ENCODE results near the gene DUSP5. TPM values are rescaled to one million over a fixed set of nuclear protein-coding genes. Genes with fewer than 3 reads are reported as not detected.

DUSP5 gene
- total RNA-seq, 6 donors from 2014 or later: 1.0 to 19.3 (median 10.0) TPM

DNA sequence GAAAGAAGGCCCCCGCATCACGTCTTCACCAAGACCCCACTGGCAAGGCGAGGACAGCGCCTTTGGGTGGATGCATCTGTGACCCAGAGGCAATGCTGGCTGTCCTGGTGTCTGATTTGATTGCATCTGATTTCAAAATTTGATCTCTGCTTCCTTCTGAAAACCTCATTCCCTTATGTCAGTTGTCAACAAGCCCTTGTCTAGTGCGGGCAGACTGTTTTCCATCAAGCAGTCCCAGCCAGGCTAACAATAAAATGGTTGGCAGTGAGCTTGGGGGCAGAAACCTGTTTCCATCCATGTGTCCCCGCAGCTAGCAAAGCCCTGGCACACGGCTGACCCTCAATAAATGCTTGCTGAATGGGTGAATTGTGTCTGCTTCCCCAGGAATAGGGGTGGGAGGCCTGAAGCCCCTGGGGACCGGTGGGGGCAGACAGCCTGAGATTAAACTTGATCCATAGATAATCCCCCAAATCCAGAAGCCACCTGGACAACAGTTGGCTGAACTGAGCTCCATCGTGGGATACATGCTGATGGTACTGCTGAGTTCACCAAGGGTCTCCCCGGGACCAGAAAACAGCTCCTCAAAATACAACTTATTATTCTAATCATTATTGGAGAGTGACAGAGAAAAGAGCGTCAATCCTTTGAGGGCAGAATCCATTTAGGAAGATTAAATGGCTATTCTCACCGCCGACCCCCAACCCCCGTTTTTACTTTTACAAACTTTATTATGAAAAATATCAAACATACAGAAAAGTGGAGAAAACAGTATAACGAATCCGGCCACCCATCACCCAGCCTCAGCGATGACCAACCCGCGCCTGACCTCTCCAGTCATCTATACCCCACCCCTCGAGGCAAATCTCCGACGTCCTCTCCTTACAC is 912 bp upstream of the DUSP5 start:
- H3K27me3 ChIP-seq: peaks cover 0 to 4% (median 0%) of the 10 kb centered on the region in 4 donors

DNA sequence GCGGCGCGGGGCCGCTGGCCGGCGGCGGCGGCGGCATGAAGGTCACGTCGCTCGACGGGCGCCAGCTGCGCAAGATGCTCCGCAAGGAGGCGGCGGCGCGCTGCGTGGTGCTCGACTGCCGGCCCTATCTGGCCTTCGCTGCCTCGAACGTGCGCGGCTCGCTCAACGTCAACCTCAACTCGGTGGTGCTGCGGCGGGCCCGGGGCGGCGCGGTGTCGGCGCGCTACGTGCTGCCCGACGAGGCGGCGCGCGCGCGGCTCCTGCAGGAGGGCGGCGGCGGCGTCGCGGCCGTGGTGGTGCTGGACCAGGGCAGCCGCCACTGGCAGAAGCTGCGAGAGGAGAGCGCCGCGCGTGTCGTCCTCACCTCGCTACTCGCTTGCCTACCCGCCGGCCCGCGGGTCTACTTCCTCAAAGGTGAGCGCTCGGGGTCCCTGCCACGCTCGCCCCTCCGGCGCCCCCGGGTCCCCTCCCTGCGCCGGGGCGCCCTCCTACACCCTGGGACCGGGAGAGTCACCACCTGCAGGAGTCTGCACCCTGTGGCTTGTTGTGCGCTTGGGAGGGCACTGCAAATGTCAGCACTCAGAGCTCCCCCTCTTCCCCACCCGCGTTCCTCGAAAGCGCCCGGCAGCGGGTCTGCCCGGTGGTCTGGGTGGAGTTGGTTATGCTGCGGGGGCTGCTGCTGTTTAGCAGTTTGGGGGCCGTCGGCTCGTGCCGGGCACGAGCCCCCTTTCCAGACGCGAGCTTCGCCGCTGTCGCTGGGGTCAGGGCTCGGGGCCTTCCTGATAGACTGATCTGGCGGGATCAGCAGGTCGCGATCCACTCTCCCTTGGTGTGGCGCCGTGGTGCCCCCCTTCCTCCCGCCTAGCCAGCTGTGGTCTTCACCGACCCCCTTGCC is 627 bp downstream of the DUSP5 start:
- ATAC-seq (ENCODE audit: low FRiP score in 2 of 2): peak in 1 of 2 donors; percentile 9
- WGBS, 2 donors: 7 to 17% methylated on average over 20 to 41 of the region's 107 CpGs
- H3K9me3 ChIP-seq: no peaks in the 10 kb centered on the region
- H3K27ac ChIP-seq: peak overlapping the region; percentile 81 to 92 (median 89)
- peak overlapping the region; percentile 63 to 84 (median 71) for H3K4me3 ChIP-seq
- DNase-seq: peak; percentile 64 to 95
- H3K27me3 ChIP-seq: peaks cover 0 to 4% (median 0%) of the 10 kb centered on the region in 4 donors
- H3K4me1 ChIP-seq: peaks cover 45 to 71% (median 61%) of the 10 kb centered on the region in 4 donors
- H3K36me3 ChIP-seq: no peaks in the 10 kb centered on the region
- no peak for TF ChIP-seq POLR2A (IDR thresholded peaks at IDR 0.05)
- TF ChIP-seq, protein P1, sequence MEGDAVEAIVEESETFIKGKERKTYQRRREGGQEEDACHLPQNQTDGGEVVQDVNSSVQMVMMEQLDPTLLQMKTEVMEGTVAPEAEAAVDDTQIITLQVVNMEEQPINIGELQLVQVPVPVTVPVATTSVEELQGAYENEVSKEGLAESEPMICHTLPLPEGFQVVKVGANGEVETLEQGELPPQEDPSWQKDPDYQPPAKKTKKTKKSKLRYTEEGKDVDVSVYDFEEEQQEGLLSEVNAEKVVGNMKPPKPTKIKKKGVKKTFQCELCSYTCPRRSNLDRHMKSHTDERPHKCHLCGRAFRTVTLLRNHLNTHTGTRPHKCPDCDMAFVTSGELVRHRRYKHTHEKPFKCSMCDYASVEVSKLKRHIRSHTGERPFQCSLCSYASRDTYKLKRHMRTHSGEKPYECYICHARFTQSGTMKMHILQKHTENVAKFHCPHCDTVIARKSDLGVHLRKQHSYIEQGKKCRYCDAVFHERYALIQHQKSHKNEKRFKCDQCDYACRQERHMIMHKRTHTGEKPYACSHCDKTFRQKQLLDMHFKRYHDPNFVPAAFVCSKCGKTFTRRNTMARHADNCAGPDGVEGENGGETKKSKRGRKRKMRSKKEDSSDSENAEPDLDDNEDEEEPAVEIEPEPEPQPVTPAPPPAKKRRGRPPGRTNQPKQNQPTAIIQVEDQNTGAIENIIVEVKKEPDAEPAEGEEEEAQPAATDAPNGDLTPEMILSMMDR (IDR thresholded peaks at IDR 0.05): peak in 3 of 6 experiments; percentile 14 to 59 (median 30)
- TF ChIP-seq EP300 (IDR thresholded peaks at IDR 0.05): no peak
- no peak for TF ChIP-seq POLR2AphosphoS5 (IDR thresholded peaks at IDR 0.05)

More for the DNA sequence above, 912 bp upstream of the DUSP5 start:
- peak overlapping the region; percentile 30 to 84 (median 71) for H3K4me3 ChIP-seq
- H3K27ac ChIP-seq: peak overlapping the region; percentile 81 to 92 (median 89)
- no peak for DNase-seq
- no peak for ATAC-seq (ENCODE audit: low FRiP score in 2 of 2)
- H3K36me3 ChIP-seq: no peaks in the 10 kb centered on the region
- 27 to 30% methylated on average over 21 to 22 of the region's 22 CpGs for WGBS, 2 donors
- peaks cover 29 to 56% (median 45%) of the 10 kb centered on the region in 4 donors for H3K4me1 ChIP-seq
- no peaks in the 10 kb centered on the region for H3K9me3 ChIP-seq
- TF ChIP-seq, protein P1 (IDR thresholded peaks at IDR 0.05): no peak
- TF ChIP-seq EP300 (IDR thresholded peaks at IDR 0.05) (no peak), POLR2AphosphoS5 (IDR thresholded peaks at IDR 0.05) (no peak)

DNA sequence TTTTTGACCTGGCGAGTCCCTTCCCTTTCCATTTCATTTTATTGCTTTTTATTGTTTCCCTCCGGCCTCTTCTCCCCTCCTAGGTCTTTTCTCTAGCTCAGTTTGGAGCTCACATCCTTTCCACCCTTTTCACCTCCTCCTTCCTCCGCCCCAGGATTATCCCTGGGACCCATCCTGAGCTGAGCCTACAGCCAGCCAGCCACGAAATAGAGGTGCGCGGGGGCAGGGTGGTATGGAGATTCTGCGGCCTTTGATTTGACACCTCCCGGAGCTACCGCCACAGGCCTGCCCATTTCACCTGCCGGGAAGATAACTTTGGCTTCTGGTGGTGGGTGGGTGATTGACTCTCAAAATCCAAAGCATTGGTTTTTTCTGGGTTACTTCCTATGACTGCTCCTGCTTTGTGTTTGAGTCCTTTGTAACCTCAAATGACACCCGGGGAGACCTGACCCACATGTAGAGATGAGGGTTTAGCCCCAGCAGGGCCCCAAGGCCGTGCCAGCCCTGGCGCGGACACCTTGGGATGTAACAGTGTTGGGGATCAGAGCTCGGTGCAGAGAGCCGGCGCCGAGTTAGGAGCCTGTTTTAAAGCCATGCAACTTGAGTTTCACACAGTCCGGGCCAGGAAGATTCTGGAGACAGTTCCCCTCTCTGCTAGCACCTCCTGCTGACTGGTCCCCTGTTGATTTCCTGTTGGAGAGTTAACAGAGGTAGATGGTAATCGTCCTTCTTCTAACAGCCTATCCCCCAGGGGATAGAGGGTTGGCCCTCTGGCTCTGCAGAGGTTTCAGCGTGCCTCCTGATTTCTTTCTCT is 1.5 kb downstream of the DUSP5 start:
- 53% methylated on average over 20 to 21 of the region's 21 CpGs for WGBS, 2 donors
- H3K27me3 ChIP-seq: peaks cover 0 to 4% (median 0%) of the 10 kb centered on the region in 4 donors

More for the DNA sequence above, 1.5 kb downstream of the DUSP5 start:
- no peak for ATAC-seq (ENCODE audit: low FRiP score in 2 of 2)
- Histone ChIP-seq H3K4me3 (peak overlapping the region; percentile 63 to 84 (median 71)), H3K4me1 (peaks cover 52 to 80% (median 69%) of the 10 kb centered on the region in 4 donors), H3K36me3 (no peaks in the 10 kb centered on the region), H3K27ac (peak overlapping the region; percentile 81 to 92 (median 89)), H3K9me3 (no peaks in the 10 kb centered on the region)
- no peak for TF ChIP-seq EP300 (IDR thresholded peaks at IDR 0.05)
- TF ChIP-seq, protein P1 (IDR thresholded peaks at IDR 0.05): peak in 1 of 6 experiments; percentile 19
- peak in 1 of 4 donors; percentile 26 for TF ChIP-seq POLR2A (IDR thresholded peaks at IDR 0.05)
- TF ChIP-seq POLR2AphosphoS5 (IDR thresholded peaks at IDR 0.05): no peak
- peak; percentile 47 to 78 for DNase-seq

Data from upper lobe of left lung (tissue), 6 donors.